B cell (primary cell): Measurements from ENCODE around the gene IWS1. TPM values are rescaled to one million over a fixed set of nuclear protein-coding genes. Genes with fewer than 3 reads are reported as not detected.

ENCODE experiments used
- ATAC-seq: fragments of 200-7000 bp; cut with Tn5 transposase; one replicate; pipeline ENCODE4 v1.10.0; 2021; ENCODE audit warnings: low read depth, mild to moderate bottlenecking, moderate number of reproducible peaks, moderate library complexity
- CTCF ChIA-PET: fragments of 350-600 bp; sonication (Branson Sonifier 250); formaldehyde crosslinking; loops from one replicate; lab custom pipeline; 2021; ENCODE audit warnings: antibody characterized with exemption, inconsistent platforms; lab: Charles Lee
- POLR2A ChIA-PET: fragments of 350-600 bp; sonication (Branson Sonifier 250); formaldehyde crosslinking; loops from one replicate; lab custom pipeline; 2021; ENCODE audit warnings: antibody characterized with exemption; lab: Charles Lee
- DNase-seq: peaks from one replicate; pipeline ENCODE4 v3.0.0; 2013
- H2AFZ ChIP-seq: 2 replicates; pipeline ENCODE4 v1.6.1; 2012; ENCODE audit warnings: mild to moderate bottlenecking, low read depth, low read length; ENCODE audit not compliant: insufficient read depth, poor library complexity, severe bottlenecking
- H3K27ac ChIP-seq, 2 donors: 1 replicate in 1 of 2; 2 replicates in 1 of 2; pipeline ENCODE4 v1.5.1; 2012 to 2013; ENCODE audit warnings: low read length in 2 of 2, mild to moderate bottlenecking in 2 of 2, moderate library complexity in 1 of 2
- H3K27me3 ChIP-seq, 4 experiments: fragments of 200-600 bp in 1 of 4; sonication (generic) in 1 of 4; replicated peaks in 1 of 4; 1 replicate in 2 of 4; 2 replicates in 2 of 4; pipeline versions ENCODE4 v1.6.1 to v1.7.0; 2013 to 2016; ENCODE audit warnings: low read length in 3 of 4, mild to moderate bottlenecking in 2 of 4, mixed read lengths in 1 of 4, moderate library complexity in 1 of 4; ENCODE audit not compliant: insufficient read depth in 4 of 4, control insufficient read depth in 3 of 4; ENCODE audit errors: control extremely low read depth in 1 of 4
- H3K36me3 ChIP-seq, 2 experiments: replicated peaks in 1 of 2; 1 replicate in 1 of 2; 2 replicates in 1 of 2; pipeline versions ENCODE4 v1.6.1 to v1.7.1; 2013; ENCODE audit warnings: low read length in 1 of 2; ENCODE audit not compliant: insufficient read depth in 2 of 2, control insufficient read depth in 1 of 2; ENCODE audit errors: control extremely low read depth in 1 of 2, extremely low read depth in 1 of 2
- H3K4me1 ChIP-seq, 2 donors: fragments of 200-600 bp in 1 of 2; sonication (generic) in 1 of 2; 1 replicate in 1 of 2; 2 replicates in 1 of 2; pipeline versions ENCODE4 v1.5.1 to v1.6.1; 2013 to 2017; ENCODE audit warnings: low read length in 2 of 2; ENCODE audit not compliant: control insufficient read depth in 2 of 2, insufficient read depth in 2 of 2
- H3K4me2 ChIP-seq: replicated peaks from 2 replicates; pipeline ENCODE3; 2012; ENCODE audit warnings: mild to moderate bottlenecking, low read depth, low read length; ENCODE audit not compliant: poor library complexity, severe bottlenecking
- H3K4me3 ChIP-seq, 5 experiments: fragments of 200-600 bp in 1 of 5; sonication (generic) in 1 of 5; 1 replicate in 3 of 5; 2 replicates in 2 of 5; pipeline versions ENCODE4 v1.5.1 to v1.7.0; 2011 to 2016; ENCODE audit warnings: low read length in 4 of 5, mild to moderate bottlenecking in 4 of 5, low read depth in 2 of 5, control low read depth in 1 of 5, moderate library complexity in 1 of 5; ENCODE audit not compliant: insufficient read depth in 1 of 5; ENCODE audit errors: control extremely low read depth in 1 of 5, extremely low read depth in 1 of 5
- H3K79me2 ChIP-seq: fragments of 200-600 bp; sonication (generic); one replicate; pipeline ENCODE4 v1.6.0; 2016; ENCODE audit warnings: low read length; ENCODE audit not compliant: control insufficient read depth, insufficient read depth
- H3K9ac ChIP-seq: fragments of 200-600 bp; sonication (generic); 2 replicates; pipeline ENCODE4 v1.6.1; 2017; ENCODE audit warnings: mild to moderate bottlenecking, low read length, moderate library complexity
- H3K9me3 ChIP-seq, 3 donors: one replicate each; pipeline versions ENCODE4 v1.6.1 to v1.7.1; 2013; ENCODE audit warnings: low read length in 2 of 3; ENCODE audit not compliant: control insufficient read depth in 2 of 3, insufficient read depth in 1 of 3; ENCODE audit errors: control extremely low read depth in 1 of 3
- H4K20me1 ChIP-seq: 2 replicates; pipeline ENCODE4 v1.6.0; 2012; ENCODE audit warnings: mild to moderate bottlenecking, low read length; ENCODE audit not compliant: insufficient read depth, control insufficient read depth, poor library complexity, severe bottlenecking
- H3K27ac Mint-ChIP-seq: one replicate; pipeline ENCODE4 v1.8.0; 2021; ENCODE audit warnings: mixed read lengths
- H3K27me3 Mint-ChIP-seq: one replicate; pipeline ENCODE4 v1.8.0; 2021; ENCODE audit warnings: mixed read lengths
- H3K4me1 Mint-ChIP-seq: one replicate; pipeline ENCODE4 v1.8.0; 2021; ENCODE audit warnings: mixed read lengths
- H3K4me3 Mint-ChIP-seq: one replicate; pipeline ENCODE4 v1.8.0; 2021; ENCODE audit warnings: mixed read lengths
- H3K9me3 Mint-ChIP-seq: one replicate; pipeline ENCODE4 v1.8.0; 2022; ENCODE audit warnings: mixed read lengths; ENCODE audit not compliant: insufficient read depth
- CTCF ChIP-seq: fragments of 200-600 bp; IDR thresholded peaks from one replicate; pipeline ENCODE4 v1.8.0; 2022; ENCODE audit warnings: antibody characterized with exemption, mild to moderate bottlenecking
- EZH2 ChIP-seq: IDR thresholded peaks from 2 replicates; pipeline ENCODE4 v1.6.1; 2012; ENCODE audit warnings: borderline replicate concordance, low read depth, mild to moderate bottlenecking, moderate library complexity, low read length; ENCODE audit not compliant: insufficient read depth, poor library complexity, severe bottlenecking
- WGBS: methylation state at CpG from one replicate; pipeline ENCODE4 v1.1.5; 2013; ENCODE audit warnings: missing lambda C conversion rate; ENCODE audit not compliant: insufficient coverage; 5-methylcytosine and 5-hydroxymethylcytosine counted together
- intact Hi-C: fragments of 100-400 bp; cut with micrococcal nuclease; formaldehyde crosslinking; loops from one replicate; pipeline ENCODE4 v1.10.0; 2022
- polyA plus RNA-seq: library from polyadenylated mRNA; depleted of rRNA; stranded (reverse); fragments of >200 nt; gene quantifications from 2 replicates; pipeline ENCODE4 v1.2.3, GENCODE V29; 2012
- total RNA-seq, 2 donors: library from RNA; stranded (reverse); fragments of 120-200 nt in 1 of 2; gene quantifications; 1 replicate in 1 of 2; 2 replicates in 1 of 2; pipeline versions ENCODE4 v1.2.3 to v1.2.4, GENCODE V29; 2013 to 2022

Gene IWS1
- total and polyA plus RNA-seq, 2 donors (not counting 1 experiment from before 2014, with no cell fraction given): 22.5 to 45.9 TPM

DNA sequence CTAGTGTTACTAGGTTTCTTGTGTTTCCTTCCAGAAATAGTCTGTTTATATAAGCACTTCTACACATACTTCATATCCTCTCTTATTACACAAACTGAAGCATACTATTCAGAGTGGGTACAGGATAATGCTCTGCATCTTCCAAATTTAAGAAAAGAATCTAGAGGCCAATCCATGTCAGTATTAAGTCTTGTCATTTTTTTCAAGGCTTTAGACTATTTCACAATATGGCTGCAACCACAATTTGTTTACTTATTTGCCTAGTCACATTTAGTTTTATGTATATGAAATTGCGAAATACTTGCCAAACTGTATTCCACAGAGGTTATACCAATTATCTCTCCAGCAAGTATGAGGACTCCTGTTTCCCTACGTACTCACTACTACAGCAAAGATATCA lies 27.9 kb downstream of the IWS1 start:
- no peak overlapping the region for H3K4me2 ChIP-seq

DNA sequence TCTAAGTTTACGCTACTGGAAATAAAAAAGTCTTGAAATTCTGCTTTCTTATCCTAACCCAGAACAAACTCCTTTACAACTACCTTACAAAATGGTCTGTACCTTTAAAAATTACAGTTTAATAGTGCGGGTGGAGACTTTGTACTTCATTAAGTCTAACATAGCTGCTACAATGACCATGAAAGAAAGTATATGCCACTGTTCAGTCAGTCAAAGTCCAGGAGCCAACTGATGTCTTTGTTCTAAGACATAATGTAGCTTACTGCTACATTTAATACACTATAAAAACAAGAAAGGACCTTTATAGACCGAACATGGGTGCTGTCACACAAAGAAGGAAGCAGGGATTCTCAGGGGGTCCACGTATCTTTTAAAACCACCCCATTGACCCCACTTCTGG lies 36.0 kb downstream of the IWS1 start:
- ATAC-seq (no peak), DNase-seq (no peak)
- Mint-ChIP-seq H3K4me1 (peaks cover 23% of the 10 kb centered on the region), H3K4me3 (no peak overlapping the region), H3K27ac (no peak overlapping the region), H3K9me3 (no peaks in the 10 kb centered on the region), H3K27me3 (no peaks in the 10 kb centered on the region)
- Histone ChIP-seq H3K4me1 (peaks cover 0 to 8% of the 10 kb centered on the region in 2 donors), H3K4me3 (no peak overlapping the region), H2AFZ (no peak overlapping the region), H3K4me2 (no peak overlapping the region), H3K9ac (no peak overlapping the region), H3K9me3 (no peaks in the 10 kb centered on the region), H3K27ac (no peak overlapping the region), H4K20me1 (no peaks in the 10 kb centered on the region), H3K27me3 (no peaks in the 10 kb centered on the region), H3K79me2 (no peaks in the 10 kb centered on the region), H3K36me3 (peaks cover 17 to 85% of the 10 kb centered on the region in 2 experiments)
- intact Hi-C loops: no loop called here
- TF ChIP-seq CTCF (no peak), EZH2 (no peak)
- ChIA-PET POLR2A (no interaction called here), CTCF (interaction anchor here (0.5 to 2.5 kb wide), 2 partner anchors 11 to 225 kb away, joined by 3 to 9 read pairs; no protein-coding TSS in a partner anchor)
- WGBS: no CpG with 5 or more reads among the region's 4 CpGs

More for the DNA sequence above, 27.9 kb downstream of the IWS1 start:
- 80% methylated on average over 1 of the region's 2 CpGs for WGBS
- POLR2A ChIA-PET: no interaction called here
- H3K4me1 ChIP-seq: no peaks in the 10 kb centered on the region
- peaks cover 11 to 77% of the 10 kb centered on the region in 2 experiments for H3K36me3 ChIP-seq
- CTCF ChIA-PET: no interaction called here
- H3K9me3 Mint-ChIP-seq: no peaks in the 10 kb centered on the region
- H3K27ac ChIP-seq: no peak overlapping the region
- H3K27me3 Mint-ChIP-seq: no peaks in the 10 kb centered on the region
- no peak overlapping the region for H2AFZ ChIP-seq
- DNase-seq (no peak), ATAC-seq (no peak)
- no peak overlapping the region for H3K4me3 Mint-ChIP-seq
- intact Hi-C loops: no loop called here
- peaks cover 4% of the 10 kb centered on the region for H4K20me1 ChIP-seq
- no peak overlapping the region for H3K4me3 ChIP-seq
- H3K79me2 ChIP-seq: peaks cover 4% of the 10 kb centered on the region
- H3K9ac ChIP-seq: no peak overlapping the region
- H3K27ac Mint-ChIP-seq: no peak overlapping the region
- H3K4me1 Mint-ChIP-seq: no peaks in the 10 kb centered on the region
- no peaks in the 10 kb centered on the region for H3K27me3 ChIP-seq
- TF ChIP-seq EZH2 (no peak), CTCF (no peak)
- no peaks in the 10 kb centered on the region for H3K9me3 ChIP-seq
